Fibroblast of villous mesenchyme (primary cell): ENCODE data around the gene LIPC. TPM values are rescaled to one million over a fixed set of nuclear protein-coding genes. Genes with fewer than 3 reads are reported as not detected.

Experiments
- DNase-seq: peaks from one replicate; pipeline ENCODE4 v3.0.0-alpha.2; 2010; ENCODE audit warnings: low read depth
- H3K4me3 ChIP-seq: 2 replicates; pipeline ENCODE4 v1.5.1; 2011; ENCODE audit warnings: low read depth, mild to moderate bottlenecking, low read length
- total RNA-seq: library from RNA; depleted of rRNA; stranded (reverse); fragments of >200 nt; gene quantifications from 2 replicates; pipeline ENCODE4 v1.2.3, GENCODE V29; 2012
- TF ChIP-seq, protein P1 (sequence below): IDR thresholded peaks from 2 replicates; pipeline ENCODE4 v1.5.1; 2012; ENCODE audit warnings: low read depth, mild to moderate bottlenecking, low read length; ENCODE audit not compliant: insufficient read depth

Gene LIPC
- total RNA-seq, 1 donor: 0.86 TPM

DNA sequence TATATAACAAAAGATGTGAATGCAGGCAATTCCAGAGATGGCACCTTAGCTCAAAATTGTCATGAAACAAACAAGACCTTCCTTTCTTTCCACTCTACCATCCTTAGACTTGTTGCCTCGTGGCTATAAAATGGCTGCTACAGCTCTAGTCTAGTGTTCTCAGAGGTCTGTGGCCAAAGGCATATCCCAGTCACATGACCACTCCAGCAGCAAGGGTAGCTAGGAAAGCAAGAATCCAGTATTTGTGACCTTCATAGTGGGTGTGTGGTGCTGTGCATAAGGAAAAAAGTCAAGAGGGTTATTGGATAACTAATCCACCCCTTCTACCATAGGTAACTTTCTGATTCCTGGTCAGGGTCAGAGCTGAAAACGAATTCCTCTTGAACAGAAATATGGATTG lies 27.1 kb upstream of the LIPC start:
- TF ChIP-seq, protein P1, sequence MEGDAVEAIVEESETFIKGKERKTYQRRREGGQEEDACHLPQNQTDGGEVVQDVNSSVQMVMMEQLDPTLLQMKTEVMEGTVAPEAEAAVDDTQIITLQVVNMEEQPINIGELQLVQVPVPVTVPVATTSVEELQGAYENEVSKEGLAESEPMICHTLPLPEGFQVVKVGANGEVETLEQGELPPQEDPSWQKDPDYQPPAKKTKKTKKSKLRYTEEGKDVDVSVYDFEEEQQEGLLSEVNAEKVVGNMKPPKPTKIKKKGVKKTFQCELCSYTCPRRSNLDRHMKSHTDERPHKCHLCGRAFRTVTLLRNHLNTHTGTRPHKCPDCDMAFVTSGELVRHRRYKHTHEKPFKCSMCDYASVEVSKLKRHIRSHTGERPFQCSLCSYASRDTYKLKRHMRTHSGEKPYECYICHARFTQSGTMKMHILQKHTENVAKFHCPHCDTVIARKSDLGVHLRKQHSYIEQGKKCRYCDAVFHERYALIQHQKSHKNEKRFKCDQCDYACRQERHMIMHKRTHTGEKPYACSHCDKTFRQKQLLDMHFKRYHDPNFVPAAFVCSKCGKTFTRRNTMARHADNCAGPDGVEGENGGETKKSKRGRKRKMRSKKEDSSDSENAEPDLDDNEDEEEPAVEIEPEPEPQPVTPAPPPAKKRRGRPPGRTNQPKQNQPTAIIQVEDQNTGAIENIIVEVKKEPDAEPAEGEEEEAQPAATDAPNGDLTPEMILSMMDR: no peak
- no peak for DNase-seq
- H3K4me3 ChIP-seq: no peak overlapping the region

DNA sequence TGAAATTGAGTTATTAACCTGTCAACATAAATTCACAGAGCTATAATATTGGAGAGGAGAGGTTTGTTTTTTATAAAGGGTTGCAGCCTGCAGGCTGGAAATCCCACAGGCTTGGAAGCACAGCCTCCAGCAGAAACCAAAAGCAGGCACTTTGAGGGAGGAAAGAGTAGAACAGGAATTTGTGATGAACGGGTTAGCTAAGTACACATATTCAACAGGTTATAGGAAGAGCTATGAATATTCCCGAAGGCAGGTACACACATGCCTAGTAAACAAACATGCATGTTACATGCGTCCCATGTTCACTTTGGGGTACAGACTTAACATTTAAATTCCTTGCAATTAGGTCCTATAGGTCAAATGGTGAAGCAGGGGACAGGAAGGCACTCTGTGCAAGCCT lies 25.9 kb upstream of the LIPC start:
- no peak overlapping the region for H3K4me3 ChIP-seq
- no peak for DNase-seq
- TF ChIP-seq, protein P1: no peak

DNA sequence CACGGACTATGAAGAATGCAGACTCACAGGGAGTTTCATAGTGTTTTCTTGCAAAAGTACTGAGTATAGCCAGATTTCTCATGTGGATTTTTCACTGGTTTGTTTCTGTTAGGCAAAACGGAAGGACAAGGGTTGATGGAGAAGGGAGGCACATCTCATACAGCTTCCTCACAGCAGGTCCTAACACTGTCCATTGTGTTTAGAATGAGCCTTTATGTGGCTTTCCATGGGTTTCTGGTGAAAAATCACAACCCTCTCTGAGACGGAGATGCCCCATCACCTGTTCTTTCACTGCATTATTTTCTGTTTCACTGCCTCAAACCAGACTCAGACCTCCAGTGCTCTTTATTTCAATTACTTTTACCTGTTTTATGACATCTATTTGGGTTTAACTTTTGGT lies 25.0 kb upstream of the LIPC start:
- TF ChIP-seq, protein P1: no peak
- DNase-seq: no peak
- H3K4me3 ChIP-seq: no peak overlapping the region

DNA sequence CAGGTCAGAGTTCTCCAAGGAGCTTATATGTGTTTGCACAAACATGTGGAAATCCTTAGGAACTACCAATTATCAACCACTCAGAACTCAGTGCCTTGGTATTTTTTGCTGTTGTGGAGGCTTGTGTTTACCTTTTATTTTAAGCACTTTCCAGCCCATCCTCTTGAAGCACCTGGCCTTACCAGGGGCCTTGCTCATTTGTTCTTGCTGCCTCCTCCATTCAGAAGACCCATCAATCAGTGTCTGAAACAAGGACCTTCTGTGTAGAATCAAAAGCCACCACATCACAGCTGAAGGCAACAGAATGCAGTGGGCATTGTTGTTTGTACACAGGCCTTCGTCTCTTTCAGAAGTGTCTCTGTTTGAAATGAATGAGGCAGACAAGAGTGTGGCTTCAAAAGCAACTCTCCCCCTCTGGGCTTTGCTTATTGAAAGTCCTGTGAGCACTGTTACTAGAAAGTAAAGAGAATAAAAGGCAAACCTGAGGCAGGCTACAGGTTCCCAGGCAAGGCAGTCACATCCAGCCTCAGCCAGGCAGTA lies 24.5 kb upstream of the LIPC start:
- H3K4me3 ChIP-seq: no peak overlapping the region

DNA sequence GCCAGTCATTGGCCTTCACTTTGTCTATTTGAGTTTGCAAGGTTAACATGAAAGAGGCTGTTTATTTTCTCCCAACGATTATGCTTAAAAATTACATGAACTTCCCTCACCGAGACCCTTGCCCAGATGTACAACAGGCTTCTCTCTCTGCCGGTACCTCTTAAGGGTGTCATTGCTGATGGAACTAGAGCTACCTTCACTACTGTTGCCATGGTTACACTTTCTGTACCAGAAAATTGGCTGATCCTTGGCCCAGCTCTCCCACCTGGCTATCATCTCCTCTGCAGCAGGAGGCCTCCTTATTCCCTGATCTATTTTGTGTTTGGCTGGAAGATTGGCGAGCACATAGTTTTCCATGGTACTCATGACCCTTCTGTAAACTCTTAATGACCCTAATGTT lies 24.0 kb upstream of the LIPC start:
- TF ChIP-seq, protein P1: no peak
- DNase-seq: no peak
- H3K4me3 ChIP-seq: no peak overlapping the region

More for the DNA sequence above, 24.5 kb upstream of the LIPC start:
- DNase-seq: no peak
- TF ChIP-seq, protein P1: no peak

DNA sequence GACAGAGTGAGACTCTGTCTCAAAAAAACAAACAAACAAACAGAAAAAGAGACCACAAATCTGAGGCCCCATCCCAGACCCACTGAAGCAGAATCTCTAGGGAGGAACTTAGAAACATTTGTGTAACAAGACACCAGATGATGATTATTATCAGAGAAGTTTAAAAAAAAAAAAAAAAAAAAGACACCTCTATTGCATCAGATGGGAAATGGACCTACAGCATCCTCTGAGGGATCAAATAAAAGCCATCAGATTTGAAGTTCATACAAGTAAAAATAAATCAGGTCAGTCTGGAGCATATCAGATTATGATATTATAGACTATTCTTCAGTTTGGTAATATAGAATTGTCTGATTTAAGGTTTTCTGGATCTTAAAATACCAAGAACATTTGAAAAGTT lies 21.9 kb upstream of the LIPC start:
- DNase-seq: no peak
- TF ChIP-seq, protein P1: no peak
- H3K4me3 ChIP-seq: no peak overlapping the region

DNA sequence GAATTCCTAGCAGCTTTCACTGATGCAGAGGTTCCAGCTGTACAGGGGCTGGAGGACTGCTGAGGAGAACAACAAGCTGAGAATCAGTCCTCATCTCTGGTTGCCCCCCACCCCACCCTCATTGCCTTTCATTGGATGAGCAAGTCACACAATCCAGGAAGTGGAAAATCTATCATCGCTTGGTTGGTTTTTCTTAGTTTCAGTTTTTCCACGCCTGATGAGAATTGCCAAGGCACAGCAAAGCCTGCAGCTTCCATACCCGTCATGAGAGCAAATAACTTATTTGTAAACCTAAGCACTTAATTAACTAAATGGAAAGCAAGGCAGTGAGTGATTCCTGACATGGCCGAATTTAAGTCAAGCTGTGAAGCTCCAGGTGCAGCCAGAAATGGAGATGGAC lies 21.4 kb upstream of the LIPC start:
- peak; percentile 72 for DNase-seq
- H3K4me3 ChIP-seq: peak overlapping the region; percentile 51
- TF ChIP-seq, protein P1: no peak
